H9 (cell line): ENCODE data around the gene TPCN2. TPM values are rescaled to one million over a fixed set of nuclear protein-coding genes. Genes with fewer than 3 reads are reported as not detected.

ENCODE experiments used
- DNase-seq: peaks from one replicate; pipeline ENCODE4 v3.0.0-alpha.2; 2017
- H2AFZ ChIP-seq: one replicate; pipeline ENCODE4 v1.6.1; 2013; ENCODE audit warnings: mild to moderate bottlenecking, low read length, control low read depth, moderate library complexity
- H2AK5ac ChIP-seq: 2 replicates; pipeline ENCODE4 v1.6.1; 2013; ENCODE audit warnings: low read length, control low read depth, mixed read lengths; ENCODE audit not compliant: insufficient read length
- H2BK120ac ChIP-seq: one replicate; pipeline ENCODE4 v1.6.1; 2013; ENCODE audit warnings: low read depth, mild to moderate bottlenecking, low read length, control low read depth, inconsistent platforms; ENCODE audit not compliant: poor library complexity, severe bottlenecking
- H2BK12ac ChIP-seq: 2 replicates; pipeline ENCODE4 v1.6.1; 2013; ENCODE audit warnings: low read length, control low read depth, mixed read lengths, low read depth; ENCODE audit not compliant: insufficient read length
- H2BK15ac ChIP-seq: 2 replicates; pipeline ENCODE4 v1.6.1; 2013; ENCODE audit warnings: low read depth, low read length, control low read depth
- H2BK20ac ChIP-seq: one replicate; pipeline ENCODE4 v1.6.1; 2013; ENCODE audit warnings: low read depth, mild to moderate bottlenecking, low read length, control low read depth, inconsistent platforms; ENCODE audit not compliant: poor library complexity, severe bottlenecking
- H2BK5ac ChIP-seq: 2 replicates; pipeline ENCODE4 v1.6.1; 2013; ENCODE audit warnings: low read length, control low read depth, mixed read lengths; ENCODE audit not compliant: insufficient read length
- H3K14ac ChIP-seq: 2 replicates; pipeline ENCODE4 v1.6.1; 2013; ENCODE audit warnings: low read length, control low read depth; ENCODE audit not compliant: insufficient read depth
- H3K18ac ChIP-seq: 2 replicates; pipeline ENCODE4 v1.6.1; 2013; ENCODE audit warnings: low read depth, mild to moderate bottlenecking, mixed read lengths, low read length, control low read depth; ENCODE audit not compliant: insufficient read length
- H3K23ac ChIP-seq: 2 replicates; pipeline ENCODE4 v1.6.1; 2013; ENCODE audit warnings: low read length, control low read depth, mixed read lengths, low read depth; ENCODE audit not compliant: insufficient read length
- H3K23me2 ChIP-seq: 2 replicates; pipeline ENCODE4 v1.6.1; 2013; ENCODE audit warnings: low read depth, mild to moderate bottlenecking, mixed read lengths, low read length, control low read depth; ENCODE audit not compliant: insufficient read length, poor library complexity, severe bottlenecking
- H3K27ac ChIP-seq: 2 replicates; pipeline ENCODE4 v1.5.1; 2013; ENCODE audit warnings: low read length, control low read depth, mixed read lengths, low read depth; ENCODE audit not compliant: insufficient read length
- H3K27me3 ChIP-seq: 2 replicates; pipeline ENCODE4 v1.6.1; 2013; ENCODE audit warnings: low read length, control low read depth, inconsistent platforms; ENCODE audit not compliant: insufficient read depth
- H3K4ac ChIP-seq: 2 replicates; pipeline ENCODE4 v1.6.1; 2013; ENCODE audit warnings: low read depth, mild to moderate bottlenecking, control low read depth, inconsistent platforms, low read length, moderate library complexity
- H3K4me1 ChIP-seq: 2 replicates; pipeline ENCODE4 v1.6.1; 2013; ENCODE audit warnings: low read length, control low read depth, inconsistent platforms; ENCODE audit not compliant: insufficient read depth
- H3K4me2 ChIP-seq: 2 replicates; pipeline ENCODE4 v1.6.1; 2013; ENCODE audit warnings: low read length, control low read depth, mixed read lengths; ENCODE audit not compliant: insufficient read length, insufficient read depth
- H3K56ac ChIP-seq: 2 replicates; pipeline ENCODE4 v1.6.1; 2013; ENCODE audit warnings: low read depth, mild to moderate bottlenecking, mixed read lengths, low read length, control low read depth; ENCODE audit not compliant: insufficient read length
- H3K79me1 ChIP-seq: 2 replicates; pipeline ENCODE4 v1.6.1; 2013; ENCODE audit warnings: low read depth, mild to moderate bottlenecking, moderate library complexity, low read length, control low read depth, inconsistent platforms; ENCODE audit not compliant: insufficient read depth, poor library complexity, severe bottlenecking
- H3K79me2 ChIP-seq: 2 replicates; pipeline ENCODE4 v1.6.1; 2013; ENCODE audit warnings: low read length, control low read depth, inconsistent platforms; ENCODE audit not compliant: insufficient read depth
- H3K9ac ChIP-seq: 2 replicates; pipeline ENCODE4 v1.6.1; 2013; ENCODE audit warnings: low read length, control low read depth, mixed read lengths; ENCODE audit not compliant: insufficient read length; ENCODE audit errors: extremely low read depth
- H3K9me3 ChIP-seq: one replicate; pipeline ENCODE4 v1.6.1; 2013; ENCODE audit warnings: low read depth, low read length, inconsistent platforms; ENCODE audit not compliant: control insufficient read depth
- H3T11ph ChIP-seq: one replicate; pipeline ENCODE4 v1.6.1; 2013; ENCODE audit warnings: mild to moderate bottlenecking, low read length, control low read depth, inconsistent platforms
- H4K20me1 ChIP-seq: one replicate; pipeline ENCODE4 v1.6.1; 2013; ENCODE audit not compliant: control insufficient read depth, insufficient read length, insufficient read depth
- H4K5ac ChIP-seq: 2 replicates; pipeline ENCODE4 v1.6.1; 2013; ENCODE audit warnings: low read depth, mild to moderate bottlenecking, mixed read lengths, low read length, control low read depth; ENCODE audit not compliant: insufficient read length
- H4K8ac ChIP-seq: replicated peaks from 2 replicates; pipeline ENCODE4 v1.6.1; 2013; ENCODE audit warnings: low read length, control low read depth, mixed read lengths, low read depth; ENCODE audit not compliant: insufficient read length
- H4K91ac ChIP-seq: 2 replicates; pipeline ENCODE4 v1.6.1; 2013; ENCODE audit warnings: low read depth, mild to moderate bottlenecking, moderate library complexity, mixed read lengths, low read length, control low read depth; ENCODE audit not compliant: insufficient read length
- H3K27ac Mint-ChIP-seq, 3 experiments: 2 replicates in 2 of 3; 3 replicates in 1 of 3; pipeline ENCODE4 v1.8.0; 2020 to 2021; ENCODE audit warnings: mixed read lengths in 3 of 3, mild to moderate bottlenecking in 1 of 3, moderate library complexity in 1 of 3
- H3K27me3 Mint-ChIP-seq: 2 replicates; pipeline ENCODE4 v1.8.0; 2021; ENCODE audit warnings: low read depth, mild to moderate bottlenecking, moderate library complexity, mixed read lengths
- H3K36me3 Mint-ChIP-seq, 3 experiments: 2 replicates in 2 of 3; 3 replicates in 1 of 3; pipeline ENCODE4 v1.8.0; 2020 to 2021; ENCODE audit warnings: low read depth in 3 of 3, mixed read lengths in 3 of 3; ENCODE audit not compliant: insufficient read depth in 1 of 3
- H3K4me1 Mint-ChIP-seq, 2 experiments: 2 replicates each; pipeline ENCODE4 v1.8.0; 2020; ENCODE audit warnings: mixed read lengths in 2 of 2
- H3K4me3 Mint-ChIP-seq, 2 experiments: 2 replicates in 1 of 2; 3 replicates in 1 of 2; pipeline ENCODE4 v1.8.0; 2020 to 2021; ENCODE audit warnings: mild to moderate bottlenecking in 2 of 2, mixed read lengths in 2 of 2, moderate library complexity in 1 of 2
- H3K9me3 Mint-ChIP-seq, 2 experiments: 2 replicates in 1 of 2; 3 replicates in 1 of 2; pipeline ENCODE4 v1.8.0; 2020; ENCODE audit warnings: mild to moderate bottlenecking in 2 of 2, mixed read lengths in 2 of 2, moderate library complexity in 1 of 2
- CTCF ChIP-seq: fragments of 200-600 bp; sonication (generic); conservative IDR thresholded peaks from 3 replicates; pipeline ENCODE4 v1.8.0; 2021; ENCODE audit warnings: antibody characterized with exemption, mild to moderate bottlenecking
- WGBS: extraction: QIAGEN DNeasy Blood & Tissue Kit; methylation state at CpG from one replicate; pipeline ENCODE4 v1.1.7; 2013; ENCODE audit warnings: missing lambda C conversion rate, low lambda C conversion rate, mixed read lengths; ENCODE audit not compliant: insufficient read length; ENCODE audit errors: extremely low coverage; 5-methylcytosine and 5-hydroxymethylcytosine counted together
- total RNA-seq: library from RNA; stranded (reverse); gene quantifications from 2 replicates; pipeline ENCODE4 v1.2.1, GENCODE V29; 2021

The TPCN2 gene
- total RNA-seq, 1 experiment from 2014 or later: 16.8 TPM

GRCh38 chr11:69089258-69089657 lies 40.5 kb downstream of the TPCN2 start:
- TF ChIP-seq CTCF: no peak
- no peak overlapping the region for H3T11ph ChIP-seq
- H4K5ac ChIP-seq: no peak overlapping the region
- no peak overlapping the region for H3K14ac ChIP-seq
- no peak overlapping the region for H2BK15ac ChIP-seq
- no peak overlapping the region for H3K4ac ChIP-seq
- Mint-ChIP-seq H3K36me3 (peaks cover 10 to 46% (median 37%) of the 10 kb centered on the region in 3 experiments), H3K4me1 (peaks cover 9 to 15% of the 10 kb centered on the region in 2 experiments), H3K9me3 (no peaks in the 10 kb centered on the region), H3K4me3 (no peak overlapping the region), H3K27ac (no peak overlapping the region), H3K27me3 (no peaks in the 10 kb centered on the region)
- H3K9ac ChIP-seq: no peak overlapping the region
- no peak overlapping the region for H2BK120ac ChIP-seq
- H4K20me1 ChIP-seq: no peaks in the 10 kb centered on the region
- no peak overlapping the region for H2BK20ac ChIP-seq
- no peak overlapping the region for H3K18ac ChIP-seq
- no peak overlapping the region for H2BK12ac ChIP-seq
- H3K27ac ChIP-seq: no peak overlapping the region
- no CpG with 5 or more reads among the region's 15 CpGs for WGBS
- no peak overlapping the region for H2AK5ac ChIP-seq
- no peaks in the 10 kb centered on the region for H3K9me3 ChIP-seq
- no peak overlapping the region for H3K56ac ChIP-seq
- no peak overlapping the region for H3K23ac ChIP-seq
- no peak overlapping the region for H4K91ac ChIP-seq
- no peak overlapping the region for H3K4me2 ChIP-seq
- H2BK5ac ChIP-seq: no peak overlapping the region
- no peaks in the 10 kb centered on the region for H3K79me1 ChIP-seq
- no peaks in the 10 kb centered on the region for H3K4me1 ChIP-seq
- no peaks in the 10 kb centered on the region for H3K23me2 ChIP-seq
- DNase-seq: no peak
- no peak overlapping the region for H4K8ac ChIP-seq
- H3K79me2 ChIP-seq: no peaks in the 10 kb centered on the region
- no peaks in the 10 kb centered on the region for H3K27me3 ChIP-seq
- H2AFZ ChIP-seq: no peak overlapping the region
